ENCODE data around the gene NDUFB3.
"Not testable (repeated sequence)": the region's sequence is repeated elsewhere in the genome, so short reads cannot be mapped to it uniquely, and the experiment has no call there.

NDUFB3 gene

GRCh38 chr2:201071479-201072200, at the start of gene NDUFB3, which contains the start of gene HYCC2:
Gene NDUFB3 (plus strand): TSS chr2:201072001. CDS start chr2:201078883, 6,882 bp downstream.
Gene HYCC2 (minus strand): TSS chr2:201071671. CDS start chr2:201024009, 47,662 bp downstream.
- DNase-seq (ENCODE audit: low spot score) (peak; percentile 87), ATAC-seq (ENCODE audit: low read depth) (peak; percentile 92)
- no peaks in the 10 kb centered on the region for H3K27me3 ChIP-seq (ENCODE audit: insufficient read depth, poor library complexity, severe bottlenecking)
- H3K4me3 ChIP-seq (ENCODE audit: severe bottlenecking): peak within 1 kb of the TSS; percentile 96
- peak; percentile 16 for TF ChIP-seq CTCF (IDR thresholded peaks at IDR 0.05; ENCODE audit: poor library complexity, severe bottlenecking)
- peaks cover 24% of the 10 kb centered on the region for H3K4me1 ChIP-seq (ENCODE audit: insufficient read depth, poor library complexity, severe bottlenecking)
- H3K36me3 ChIP-seq (ENCODE audit: low read depth): no peaks in the 10 kb centered on the region
- no peaks in the 10 kb centered on the region for H3K9me3 ChIP-seq (ENCODE audit: severe bottlenecking)
- H3K27ac ChIP-seq (ENCODE audit: poor library complexity, severe bottlenecking): peak within 1 kb of the TSS; percentile 68

- ATAC-seq (ENCODE audit: low read depth) (no peak), DNase-seq (ENCODE audit: low spot score) (no peak)
- TF ChIP-seq CTCF (IDR thresholded peaks at IDR 0.05; ENCODE audit: poor library complexity, severe bottlenecking): no peak
- H3K4me1 ChIP-seq (ENCODE audit: insufficient read depth, poor library complexity, severe bottlenecking): no peaks in the 10 kb centered on the region
- peaks cover 24% of the 10 kb centered on the region for H3K36me3 ChIP-seq (ENCODE audit: low read depth)
- H3K27me3 ChIP-seq (ENCODE audit: insufficient read depth, poor library complexity, severe bottlenecking): no peaks in the 10 kb centered on the region
- no peaks in the 10 kb centered on the region for H3K9me3 ChIP-seq (ENCODE audit: severe bottlenecking)
- H3K4me3 ChIP-seq (ENCODE audit: severe bottlenecking): no peak overlapping the region
- H3K27ac ChIP-seq (ENCODE audit: poor library complexity, severe bottlenecking): no peak overlapping the region
Measured at GRCh38 chr2:201024518-201024917, 47.3 kb upstream of the NDUFB3 start.

GRCh38 chr2:201034355-201034754, 37.4 kb upstream of the NDUFB3 start:
- not testable (repeated sequence) for H3K27me3 ChIP-seq (ENCODE audit: insufficient read depth, poor library complexity, severe bottlenecking); H3K36me3 ChIP-seq (ENCODE audit: low read depth); H3K4me1 ChIP-seq (ENCODE audit: insufficient read depth, poor library complexity, severe bottlenecking); H3K27ac ChIP-seq (ENCODE audit: poor library complexity, severe bottlenecking); DNase-seq (ENCODE audit: low spot score); ATAC-seq (ENCODE audit: low read depth); H3K9me3 ChIP-seq (ENCODE audit: severe bottlenecking); H3K4me3 ChIP-seq (ENCODE audit: severe bottlenecking)

- not testable (repeated sequence) for H3K4me3 ChIP-seq (ENCODE audit: severe bottlenecking); DNase-seq (ENCODE audit: low spot score); ATAC-seq (ENCODE audit: low read depth); H3K36me3 ChIP-seq (ENCODE audit: low read depth); H3K4me1 ChIP-seq (ENCODE audit: insufficient read depth, poor library complexity, severe bottlenecking); H3K9me3 ChIP-seq (ENCODE audit: severe bottlenecking); H3K27ac ChIP-seq (ENCODE audit: poor library complexity, severe bottlenecking); H3K27me3 ChIP-seq (ENCODE audit: insufficient read depth, poor library complexity, severe bottlenecking)
Measured at GRCh38 chr2:201038361-201038760, 33.4 kb upstream of the NDUFB3 start.

- Histone ChIP-seq H3K4me3 (ENCODE audit: severe bottlenecking) (no peak overlapping the region), H3K9me3 (ENCODE audit: severe bottlenecking) (no peaks in the 10 kb centered on the region), H3K4me1 (ENCODE audit: insufficient read depth, poor library complexity, severe bottlenecking) (no peaks in the 10 kb centered on the region), H3K27me3 (ENCODE audit: insufficient read depth, poor library complexity, severe bottlenecking) (no peaks in the 10 kb centered on the region), H3K27ac (ENCODE audit: poor library complexity, severe bottlenecking) (no peak overlapping the region), H3K36me3 (ENCODE audit: low read depth) (no peaks in the 10 kb centered on the region)
- DNase-seq (ENCODE audit: low spot score) (no peak), ATAC-seq (ENCODE audit: low read depth) (no peak)
- TF ChIP-seq CTCF (IDR thresholded peaks at IDR 0.05; ENCODE audit: poor library complexity, severe bottlenecking): no peak
Measured at GRCh38 chr2:201038855-201039254, 32.9 kb upstream of the NDUFB3 start.
